HepG2 (cell line): ENCODE data around the gene METTL4. TPM values are rescaled to one million over a fixed set of nuclear protein-coding genes. Genes with fewer than 3 reads are reported as not detected.

Experiments
- ATAC-seq: fragments of 200-7000 bp; cut with Tn5 transposase; 3 replicates; pipeline ENCODE4 v1.9.1; 2020; ENCODE audit warnings: mild to moderate bottlenecking, moderate library complexity
- BruUV-seq: library from RNA; stranded (reverse); fragments of 400-500 nt; replicated peaks from 2 replicates; lab custom pipeline; 2021; lab: Mats Ljungman, UMichigan
- CTCF ChIA-PET: fragments of 300-600 bp; formaldehyde crosslinking; extraction: SDS; loops from one replicate; lab custom pipeline; 2021; ENCODE audit warnings: low total read pairs, inconsistent platforms, low intra/inter-chr PET ratio; lab: Yijun Ruan, JAX
- POLR2A ChIA-PET: fragments of 350-600 bp; sonication (Branson Sonifier 250); formaldehyde crosslinking; loops from one replicate; lab custom pipeline; 2020; ENCODE audit warnings: antibody characterized with exemption, inconsistent platforms; lab: Yijun Ruan, JAX
- DNase-seq: peaks from one replicate; pipeline ENCODE4 v3.0.0-alpha.2; 2015; ENCODE audit warnings: low spot score
- FAIRE-seq: peaks from 3 replicates; lab custom pipeline; 2011; peaks lifted over from hg19 to GRCh38; lab: Jason Lieb, UNC
- H2AFZ ChIP-seq: one replicate; pipeline ENCODE4 v1.6.1; 2011; ENCODE audit warnings: low read length, inconsistent platforms
- H3K27ac ChIP-seq: fragments of 300-600 bp; 3 replicates; pipeline ENCODE4 v1.8.0; 2011; ENCODE audit warnings: mixed run types, mild to moderate bottlenecking, mixed read lengths, low read length, inconsistent platforms; ENCODE audit not compliant: insufficient read depth; ENCODE audit errors: extremely low read length
- H3K27me3 ChIP-seq, 2 experiments: fragments of 200-600 bp in 1 of 2; 2 replicates in 1 of 2; 3 replicates in 1 of 2; pipeline versions ENCODE4 v1.6.0 to v1.8.0; 2011; ENCODE audit warnings: low read length in 2 of 2, mild to moderate bottlenecking in 2 of 2, moderate library complexity in 2 of 2, inconsistent platforms in 1 of 2; ENCODE audit not compliant: insufficient read depth in 2 of 2, control insufficient read depth in 1 of 2
- H3K36me3 ChIP-seq, 2 experiments: fragments of 200-600 bp in 1 of 2; replicated peaks in 1 of 2; 2 replicates in 1 of 2; 3 replicates in 1 of 2; pipeline versions ENCODE4 v1.5.1 to v1.8.0; 2011; ENCODE audit warnings: low read length in 2 of 2, inconsistent platforms in 1 of 2; ENCODE audit not compliant: insufficient read depth in 2 of 2, control insufficient read depth in 1 of 2
- H3K4me1 ChIP-seq: 2 replicates; pipeline ENCODE4 v1.5.1; 2012; ENCODE audit warnings: low read length, inconsistent platforms; ENCODE audit not compliant: insufficient read depth
- H3K4me2 ChIP-seq: 2 replicates; pipeline ENCODE4 v1.6.0; 2011; ENCODE audit warnings: low read depth, low read length, inconsistent platforms
- H3K4me3 ChIP-seq, 3 experiments: fragments of 200-600 bp in 1 of 3; sonication (generic), shearing (Covaris generic) in 1 of 3; replicated peaks in 1 of 3; 2 replicates each; pipeline ENCODE4 v1.5.1; 2011 to 2016; ENCODE audit warnings: low read length in 3 of 3, inconsistent platforms in 2 of 3, low read depth in 2 of 3, mild to moderate bottlenecking in 2 of 3, control low read depth in 1 of 3, mixed read lengths in 1 of 3; ENCODE audit not compliant: insufficient read depth in 1 of 3
- H3K79me2 ChIP-seq: one replicate; pipeline ENCODE4 v1.6.1; 2011; ENCODE audit warnings: low read length, inconsistent platforms; ENCODE audit not compliant: insufficient read depth
- H3K9ac ChIP-seq: 2 replicates; pipeline ENCODE4 v1.6.0; 2011; ENCODE audit warnings: mild to moderate bottlenecking, low read depth, low read length, inconsistent platforms; ENCODE audit not compliant: insufficient read depth
- H3K9me3 ChIP-seq: 2 replicates; pipeline ENCODE4 v1.5.1; 2012; ENCODE audit warnings: mild to moderate bottlenecking, low read length
- H4K20me1 ChIP-seq: 2 replicates; pipeline ENCODE4 v1.6.0; 2011; ENCODE audit warnings: inconsistent platforms, mild to moderate bottlenecking, low read length, moderate library complexity; ENCODE audit not compliant: insufficient read depth
- CSRNP2 ChIP-seq: sonication (generic); formaldehyde crosslinking; conservative IDR thresholded peaks from 2 replicates; pipeline ENCODE4 v1.8.0; 2022; ENCODE audit warnings: low read depth, missing genetic modification reagents
- FOXK1 ChIP-seq: sonication (generic); formaldehyde crosslinking; IDR thresholded peaks from 2 replicates; pipeline ENCODE4 v1.4.0; 2020; ENCODE audit warnings: low read depth, missing genetic modification reagents, borderline replicate concordance
- NFYB ChIP-seq: sonication (generic); formaldehyde crosslinking; IDR thresholded peaks from 2 replicates; pipeline ENCODE4 v1.4.0; 2020; ENCODE audit warnings: missing genetic modification reagents
- ZBTB40 ChIP-seq, 2 experiments: fragments of 450-650 bp in 1 of 2; sonication (generic) in 1 of 2; formaldehyde crosslinking in 1 of 2; IDR thresholded peaks; 2 replicates each; pipeline versions ENCODE4 v1.6.1 to v1.8.0; 2016 to 2022; ENCODE audit warnings: antibody characterized with exemption in 1 of 2, mild to moderate bottlenecking in 1 of 2, missing genetic modification reagents in 1 of 2
- ZBTB7B ChIP-seq: sonication (generic); formaldehyde crosslinking; IDR thresholded peaks from 2 replicates; pipeline ENCODE4 v1.4.0; 2020; ENCODE audit warnings: missing genetic modification reagents
- ZNF230 ChIP-seq: sonication (generic); formaldehyde crosslinking; IDR thresholded peaks from 2 replicates; pipeline ENCODE4 v1.4.0; 2020; ENCODE audit warnings: mild to moderate bottlenecking, missing genetic modification reagents
- ZNF296 ChIP-seq: sonication (generic); formaldehyde crosslinking; conservative IDR thresholded peaks from 2 replicates; pipeline ENCODE4 v1.5.0; 2020; ENCODE audit warnings: mild to moderate bottlenecking, missing genetic modification reagents
- ZNF326 ChIP-seq: sonication (generic); formaldehyde crosslinking; IDR thresholded peaks from 2 replicates; pipeline ENCODE4 v1.4.0; 2020; ENCODE audit warnings: missing genetic modification reagents, borderline replicate concordance
- whole genome bisulfite sequencing: methylation state at CpG from one replicate; pipeline ENCODE4 v1.1.6; 2017; ENCODE audit warnings: low lambda C conversion rate; 5-methylcytosine and 5-hydroxymethylcytosine counted together
- in situ Hi-C: cut with HindIII; loops from 2 replicates; pipeline ENCODE4 v1.10.0; 2017; ENCODE audit warnings: low pct_unique_long_range_greater_than_20kb; ENCODE audit not compliant: extremely low pct_ligation_motif_present
- intact Hi-C: fragments of 100-400 bp; cut with micrococcal nuclease; formaldehyde crosslinking; loops from one replicate; pipeline ENCODE4 v1.10.0; 2022; ENCODE audit not compliant: unreplicated experiment
- polyA plus RNA-seq, 8 experiments: library from polyadenylated mRNA; depleted of rRNA in 3 of 8; stranded (reverse) in 7 of 8; unstranded in 1 of 8; fragments of >200 nt; fragmentation: Illumina TruSeq in 4 of 8; extraction: Trizol in 4 of 8; gene quantifications; 2 replicates each; pipeline versions ENCODE4 v1.2.1 to v1.2.3, GENCODE V29; 2011 to 2016; ENCODE audit warnings: low read depth in 4 of 8, missing spikeins in 1 of 8, mixed read lengths in 1 of 8; ENCODE audit not compliant: insufficient read depth in 1 of 8
- total RNA-seq, 5 experiments: library from RNA; depleted of rRNA; stranded (reverse); fragments of >200 nt; fragmentation: Illumina TruSeq; extraction: Trizol; gene quantifications; 2 replicates each; pipeline ENCODE4 v1.2.3, GENCODE V29; 2016; ENCODE audit warnings: low read depth in 1 of 5

Gene METTL4
- total and polyA plus RNA-seq, 2 of the 13 experiments (the other 11 are each of a cell fraction or from before 2014, with no cell fraction given), result 6.8 to 8.1 TPM

GRCh38 chr18:2511451-2511850 lies 59.9 kb downstream of the METTL4 start:
- no peaks in the 10 kb centered on the region for H3K36me3 ChIP-seq
- no peaks in the 10 kb centered on the region for H4K20me1 ChIP-seq
- DNase-seq (no peak), ATAC-seq (no peak), FAIRE-seq (no peak)
- BruUV-seq, result no TSS peak
- CTCF ChIA-PET, result no interaction called here
- in situ Hi-C loops, result no loop called here
- H3K9me3 ChIP-seq, result no peaks in the 10 kb centered on the region
- no peak overlapping the region for H3K4me2 ChIP-seq
- intact Hi-C loops, result no loop called here
- H3K27me3 ChIP-seq, result no peaks in the 10 kb centered on the region
- H2AFZ ChIP-seq, result no peak overlapping the region
- no peaks in the 10 kb centered on the region for H3K79me2 ChIP-seq
- no peaks in the 10 kb centered on the region for H3K4me1 ChIP-seq
- TF ChIP-seq FOXK1 (CRISPR knock-in tag) (no peak), CSRNP2 (CRISPR knock-in tag) (no peak), ZBTB7B (CRISPR knock-in tag) (no peak), ZNF230 (no peak), ZNF326 (no peak), ZNF296 (CRISPR knock-in tag) (no peak), ZBTB40 (IDR thresholded peaks at IDR 0.05) (no peak), ZBTB40 (CRISPR knock-in tag; IDR thresholded peaks at IDR 0.05) (no peak), NFYB (CRISPR knock-in tag) (no peak)
- no peak overlapping the region for H3K27ac ChIP-seq
- H3K4me3 ChIP-seq, result no peak overlapping the region
- POLR2A ChIA-PET, result no interaction called here
- no peak overlapping the region for H3K9ac ChIP-seq
- 13% methylated on average over 3 of the region's 3 CpGs for WGBS
